Caki2 (cell line): ENCODE data around the gene ENPP6. TPM values are rescaled to one million over a fixed set of nuclear protein-coding genes. Genes with fewer than 3 reads are reported as not detected.
A peak's percentile ranks its signal among the peaks of the same experiment; 100 is the strongest.

Experiments
- DNase-seq: peaks from one replicate; pipeline ENCODE4 v3.0.0-alpha.2; 2015; ENCODE audit warnings: low read depth
- in situ Hi-C: cut with HindIII; loops from 2 replicates; pipeline ENCODE4 v1.10.0; 2016; ENCODE audit warnings: low sequenced_read_pairs, low pct_unique_long_range_greater_than_20kb, mixed read lengths
- total RNA-seq: library from RNA; depleted of rRNA; stranded (reverse); fragments of >200 nt; shearing (Covaris generic); gene quantifications from 2 replicates; pipeline ENCODE4 v1.2.3, GENCODE V29; 2014; ENCODE audit warnings: low replicate concordance

The ENPP6 gene
- total RNA-seq, 1 experiment from 2014 or later: 0.03 TPM

DNA sequence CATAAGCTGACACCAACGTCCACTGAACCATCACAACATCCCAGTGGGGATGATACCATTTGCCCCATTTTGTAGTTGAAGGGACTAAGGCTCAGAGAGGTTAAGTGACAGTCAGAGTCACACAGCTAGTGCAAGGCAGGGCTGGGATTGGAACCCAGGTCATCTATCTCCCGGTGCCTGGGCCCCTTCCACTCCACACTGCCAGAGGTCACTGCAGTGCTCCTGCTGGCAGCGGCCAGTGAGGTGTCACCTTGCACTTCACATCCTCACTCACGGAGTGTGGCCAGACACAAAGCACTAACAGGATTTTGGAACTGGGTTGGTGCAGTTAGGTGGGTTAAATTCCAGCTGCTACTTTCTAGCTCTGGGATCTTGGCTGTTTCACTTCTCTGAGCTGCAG, 118.7 kb downstream of the ENPP6 start:
- in situ Hi-C loops: no loop called here
- no peak for DNase-seq

DNA sequence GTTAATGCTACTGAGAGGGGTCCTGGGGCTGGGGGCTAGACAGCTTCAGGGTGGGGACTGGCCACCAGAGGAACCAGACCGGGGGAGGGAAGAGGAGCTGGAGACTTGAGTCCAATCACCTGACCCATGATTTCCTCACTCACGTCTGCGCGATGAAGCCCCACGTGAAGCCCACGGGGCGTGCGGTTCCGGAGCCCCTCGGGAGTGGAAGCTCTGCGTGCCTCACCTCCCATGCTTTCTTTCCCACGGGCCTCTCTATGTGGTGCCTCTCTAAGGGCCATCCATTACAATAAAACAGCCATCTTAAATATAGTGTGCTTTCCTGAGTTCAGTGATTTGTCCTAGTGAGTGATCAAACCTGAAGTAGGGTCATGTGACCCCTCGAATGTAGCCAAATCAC, 119.9 kb downstream of the ENPP6 start:
- in situ Hi-C loops: no loop called here
- no peak for DNase-seq

DNA sequence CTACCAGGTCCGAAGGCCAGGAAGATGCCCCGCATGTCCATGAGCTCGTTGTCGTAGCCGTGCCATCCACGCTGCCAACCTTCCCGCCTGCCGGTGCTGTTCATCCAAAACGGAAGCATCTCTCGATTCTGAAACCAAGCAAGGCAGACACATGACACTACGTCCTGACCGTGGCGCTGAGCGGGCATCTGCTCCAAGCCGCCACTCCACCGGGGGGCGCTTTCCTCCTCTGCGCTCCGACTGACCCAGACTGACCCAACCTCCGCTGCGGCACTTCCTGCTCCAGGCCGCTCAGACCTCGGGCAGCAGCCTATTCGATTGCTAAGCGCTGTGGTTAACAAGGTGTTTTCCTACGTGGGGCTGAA, 120.5 kb downstream of the ENPP6 start:
- in situ Hi-C loops: no loop called here
- no peak for DNase-seq

DNA sequence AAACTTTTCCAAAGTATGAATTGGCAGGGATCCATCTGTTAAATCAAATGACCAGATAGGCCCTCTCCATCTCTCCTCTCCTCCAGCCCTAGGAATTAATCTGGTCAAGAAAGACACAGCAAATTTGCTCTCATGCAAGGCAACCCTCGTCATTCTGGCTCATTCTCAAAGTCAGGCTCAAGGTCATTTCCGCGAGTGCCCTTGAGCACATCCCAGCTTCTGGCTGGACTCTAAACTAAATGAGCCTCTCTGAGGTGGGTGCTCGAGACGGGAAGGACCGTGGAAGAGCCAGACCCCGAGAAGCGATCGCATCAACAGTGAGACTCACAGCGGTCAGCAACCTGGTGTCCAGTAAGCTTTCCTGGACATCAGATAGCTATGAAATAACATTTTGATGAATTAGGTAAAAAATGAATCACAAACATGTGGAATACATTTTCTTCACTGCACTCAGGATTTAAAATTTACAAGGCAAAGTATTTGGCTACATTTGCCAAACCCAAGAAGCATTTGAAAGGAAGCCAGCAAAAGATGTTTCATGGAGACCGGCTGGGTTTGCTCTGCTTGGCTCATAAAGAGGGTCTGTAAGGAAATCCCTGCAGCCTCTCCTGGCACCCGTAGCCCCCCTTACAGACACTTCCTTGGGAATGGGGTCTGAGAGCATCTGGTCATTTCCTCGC, 121.0 kb downstream of the ENPP6 start:
- in situ Hi-C loops: no loop called here
- DNase-seq: no peak

DNA sequence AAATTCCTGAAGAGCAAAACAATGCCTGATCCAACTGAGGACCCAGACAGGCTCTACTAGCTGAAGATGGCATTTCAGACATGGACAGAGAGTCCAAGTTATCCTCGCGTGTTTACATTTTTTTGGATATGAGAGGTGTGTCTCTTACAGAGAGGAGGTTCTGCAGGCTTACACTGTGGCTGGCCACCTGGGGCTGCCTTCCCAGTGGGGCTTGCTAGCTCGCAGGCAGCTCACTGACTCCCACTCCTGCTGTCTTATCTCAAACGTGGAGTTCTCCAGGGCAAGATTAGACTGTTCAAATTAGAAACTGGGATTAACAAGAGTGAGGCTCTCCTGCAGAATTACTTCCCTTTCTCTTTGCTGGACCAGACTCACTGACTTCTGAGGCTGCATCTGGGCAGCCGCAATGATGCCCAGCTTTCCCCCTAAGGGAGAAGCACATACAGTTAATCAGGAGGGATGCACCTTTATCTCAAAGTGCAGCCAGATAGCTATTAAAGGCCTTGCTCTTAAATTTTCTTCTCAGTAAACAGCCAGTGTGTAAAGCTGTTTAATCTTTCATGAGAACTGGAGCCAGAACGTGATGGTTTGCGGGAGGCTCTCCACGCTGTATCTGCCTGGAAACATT, 123.0 kb downstream of the ENPP6 start:
- no peak for DNase-seq
- in situ Hi-C loops: no loop called here

DNA sequence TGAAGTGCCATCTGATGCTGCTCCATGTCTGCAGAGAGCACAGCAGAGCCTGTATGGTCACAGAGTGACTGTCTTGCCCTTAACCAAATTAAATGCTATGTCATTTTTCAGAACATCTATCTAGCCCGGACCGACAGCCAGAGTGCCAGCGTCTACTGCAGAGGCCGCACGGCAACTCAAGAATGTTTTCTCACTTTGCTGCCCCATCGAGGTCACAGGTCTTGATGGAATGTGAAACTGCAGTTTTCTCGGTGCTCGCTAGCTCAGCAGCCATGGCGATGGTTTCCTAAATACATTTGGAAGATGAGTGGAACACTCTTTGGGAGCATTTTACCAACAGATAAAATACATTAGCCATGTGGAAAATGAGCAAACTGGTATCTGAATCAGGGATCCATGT, 125.7 kb downstream of the ENPP6 start:
- in situ Hi-C loops: no loop called here
- DNase-seq: no peak

DNA sequence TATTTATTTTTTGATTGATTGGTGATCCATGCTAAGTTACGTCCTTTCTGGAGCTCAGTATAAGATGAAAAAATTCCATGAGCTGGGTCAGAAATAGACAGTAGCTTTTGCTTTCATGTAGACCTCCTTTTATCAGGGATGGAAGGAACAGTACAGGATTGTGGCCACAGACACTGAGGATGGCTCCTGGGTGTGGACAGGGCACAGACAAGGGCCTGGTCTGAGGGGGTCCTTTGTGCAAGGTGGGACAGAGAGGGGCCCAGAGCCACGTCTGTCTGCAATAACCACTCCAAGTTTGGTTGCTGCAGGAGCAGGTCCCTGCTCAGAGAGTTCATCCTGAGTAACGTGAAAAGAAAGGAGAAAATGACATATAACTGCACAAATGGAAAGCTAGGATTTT, 127.1 kb downstream of the ENPP6 start:
- DNase-seq: no peak
- in situ Hi-C loops: no loop called here

DNA sequence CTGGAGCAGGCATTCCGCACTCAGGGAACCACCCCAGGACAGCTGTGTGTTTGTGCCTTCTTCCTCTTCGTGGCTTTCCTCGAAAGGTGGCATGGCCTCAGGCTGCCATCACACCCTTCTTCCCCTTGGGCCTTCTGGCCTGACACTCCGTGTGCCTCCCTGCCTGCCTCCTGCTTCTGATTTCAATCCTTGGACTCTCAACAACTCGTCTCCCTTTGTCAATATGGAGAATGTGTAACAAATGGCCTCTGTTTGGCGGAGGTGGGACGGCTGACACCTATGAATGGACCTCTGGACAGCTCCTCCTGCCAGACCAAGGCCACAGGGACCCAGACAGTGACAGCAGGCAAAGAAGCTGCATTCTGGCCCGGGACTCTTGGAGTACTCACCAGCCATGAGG, 137.0 kb downstream of the ENPP6 start:
- DNase-seq: no peak
- in situ Hi-C loops: no loop called here

DNA sequence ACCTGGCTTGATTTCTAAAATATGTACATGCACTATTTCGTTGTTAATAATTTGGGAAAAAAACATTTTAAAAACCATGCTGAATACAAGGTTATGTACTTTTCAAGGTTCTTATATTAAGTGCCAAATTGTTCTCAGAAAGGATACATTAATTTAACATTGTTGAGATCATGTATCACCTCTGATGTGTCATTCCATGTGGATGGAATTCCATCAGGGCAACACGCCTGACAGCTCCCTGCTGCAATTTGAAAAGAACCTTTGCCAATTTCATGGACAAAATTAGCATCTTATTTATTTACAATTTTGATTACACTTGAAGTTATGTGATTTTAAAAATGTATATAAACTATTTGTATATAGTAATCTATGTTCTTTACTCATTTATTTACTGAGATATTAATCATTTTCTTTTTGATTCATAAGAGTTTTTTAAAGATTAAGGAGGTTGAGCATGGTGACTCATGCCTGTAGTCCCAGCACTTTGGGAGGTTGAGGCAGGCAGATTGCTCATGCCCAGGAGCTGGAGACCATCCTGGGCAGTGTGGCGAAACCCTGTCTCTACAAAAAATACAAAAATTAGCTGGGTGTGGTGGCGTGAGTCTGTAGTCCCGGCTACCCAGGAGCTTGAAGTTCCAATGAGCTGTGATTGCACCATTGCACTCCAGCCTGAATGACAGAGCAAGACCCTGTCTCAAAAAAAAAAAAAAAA, 142.8 kb downstream of the ENPP6 start:
- DNase-seq: no peak
- in situ Hi-C loops: no loop called here

DNA sequence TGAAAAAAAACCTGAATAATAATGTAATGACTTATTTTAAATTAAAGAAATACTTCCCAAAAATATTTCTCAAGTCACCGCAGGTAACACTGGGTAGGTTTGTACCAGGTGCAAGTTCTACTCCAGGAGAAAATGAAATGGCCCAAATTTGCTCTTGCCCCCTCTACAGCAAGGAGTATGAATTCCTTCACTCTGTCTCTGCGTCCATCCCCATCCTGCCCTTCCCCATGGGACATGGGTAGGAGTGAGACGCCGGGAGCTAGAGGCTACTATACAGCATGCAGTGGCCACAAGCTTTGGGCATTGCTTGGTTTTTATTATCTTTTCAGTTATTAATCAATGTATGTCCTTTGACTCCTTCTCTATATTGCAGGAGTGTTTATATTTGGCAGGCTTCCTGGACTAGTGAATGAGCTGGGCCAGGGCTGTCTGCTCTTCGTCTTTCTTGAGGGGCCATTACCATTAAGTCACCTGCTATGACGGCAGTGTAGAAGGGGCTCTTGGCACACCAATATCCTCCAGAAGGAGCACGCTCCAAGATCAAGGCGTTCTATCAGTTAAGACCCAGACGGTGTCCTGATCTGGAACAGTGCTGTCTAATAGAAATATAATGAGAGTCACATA, 149.6 kb downstream of the ENPP6 start:
- no peak for DNase-seq
- in situ Hi-C loops: no loop called here

DNA sequence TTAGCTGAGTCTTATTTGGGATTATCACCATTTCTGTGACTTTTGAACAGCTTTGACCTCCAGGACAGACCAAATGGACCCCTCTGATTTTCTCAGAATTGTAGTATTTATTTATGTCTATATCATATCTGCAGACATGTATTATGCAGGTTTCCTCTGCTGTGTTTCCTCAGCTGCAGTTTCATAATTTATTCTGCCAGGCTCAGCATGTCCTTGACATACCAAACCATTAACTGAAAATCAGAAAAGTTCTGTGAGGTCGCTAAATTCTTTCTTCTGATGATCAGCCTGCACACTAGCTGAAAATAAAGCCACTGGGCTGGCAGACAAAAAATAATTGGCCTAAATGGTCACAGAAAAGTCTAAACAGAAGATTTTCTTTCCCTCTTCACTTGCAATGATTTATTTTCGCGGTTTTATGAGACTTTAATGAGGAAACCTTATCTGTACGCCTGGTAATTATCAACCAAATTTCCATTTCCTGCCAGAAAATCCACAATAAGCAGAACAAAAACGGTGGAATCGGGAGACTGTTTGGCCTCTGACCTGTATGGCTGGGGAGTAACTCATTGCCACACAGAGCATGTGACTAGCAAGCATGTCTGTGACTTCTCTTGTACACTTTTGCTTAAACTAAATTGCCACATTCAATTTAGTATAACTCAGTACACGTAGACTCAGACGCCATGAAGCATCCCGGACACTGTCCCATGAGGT, 150.9 kb downstream of the ENPP6 start:
- peak; percentile 21 for DNase-seq
- in situ Hi-C loops: no loop called here

DNA sequence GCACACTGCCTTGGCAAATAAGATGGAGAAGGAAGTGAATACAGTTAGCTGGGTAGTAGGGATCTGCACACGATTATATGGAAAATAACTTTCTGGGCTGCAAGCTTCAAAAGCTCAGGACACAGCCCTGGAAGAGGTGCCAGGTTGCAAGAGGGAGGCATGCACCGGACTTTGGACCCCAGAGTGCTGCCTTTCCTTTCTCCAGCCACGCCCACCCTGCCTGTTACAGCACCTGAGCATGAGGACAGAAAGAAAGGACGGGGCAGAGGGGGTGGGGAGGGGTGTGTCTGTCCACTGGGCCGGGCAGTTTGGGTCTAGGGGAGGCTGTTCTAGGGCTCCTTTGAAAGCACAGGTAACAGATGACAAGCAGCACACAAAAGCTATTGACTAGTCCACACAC, 152.8 kb downstream of the ENPP6 start:
- in situ Hi-C loops: no loop called here
- no peak for DNase-seq

DNA sequence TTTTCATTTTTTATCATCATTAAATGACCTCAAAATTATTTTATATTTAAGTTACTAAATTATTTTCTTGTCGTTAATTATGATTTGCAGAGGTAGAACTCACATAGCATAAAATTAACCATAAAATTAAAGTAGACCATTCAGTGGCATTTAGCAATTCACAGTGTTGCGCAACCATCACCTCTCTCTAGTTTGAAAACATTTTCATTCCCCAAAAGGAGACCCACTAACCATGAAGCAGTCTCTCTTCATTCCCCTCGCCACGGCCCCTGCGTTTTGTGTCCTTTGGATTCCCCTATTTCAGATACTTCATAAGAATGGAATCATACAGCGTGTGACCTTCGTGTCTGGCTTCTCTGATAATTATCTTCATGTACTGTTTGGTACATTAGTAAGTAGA, 154.9 kb downstream of the ENPP6 start:
- in situ Hi-C loops: no loop called here
- DNase-seq: no peak

DNA sequence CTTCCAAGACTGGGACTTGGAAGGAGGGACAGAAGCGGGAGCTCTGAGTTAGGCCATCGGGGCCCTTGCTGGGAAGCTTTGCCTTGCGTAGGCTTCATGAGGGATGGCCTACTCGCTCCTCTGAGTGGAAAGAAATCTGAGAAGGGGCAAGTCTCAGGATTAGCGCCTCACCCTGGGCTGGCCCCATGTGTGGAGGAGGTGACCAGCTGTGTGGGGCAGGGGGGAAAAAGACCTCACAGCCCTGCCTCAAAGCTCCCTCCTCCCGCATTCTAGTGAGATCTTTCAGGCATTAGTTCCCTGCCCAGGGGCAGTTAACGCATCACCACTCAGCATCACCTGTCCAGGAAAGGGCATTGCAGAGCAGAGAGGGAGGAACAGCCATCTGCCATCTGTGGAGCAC, 156.1 kb downstream of the ENPP6 start:
- DNase-seq: no peak
- in situ Hi-C loops: no loop called here

DNA sequence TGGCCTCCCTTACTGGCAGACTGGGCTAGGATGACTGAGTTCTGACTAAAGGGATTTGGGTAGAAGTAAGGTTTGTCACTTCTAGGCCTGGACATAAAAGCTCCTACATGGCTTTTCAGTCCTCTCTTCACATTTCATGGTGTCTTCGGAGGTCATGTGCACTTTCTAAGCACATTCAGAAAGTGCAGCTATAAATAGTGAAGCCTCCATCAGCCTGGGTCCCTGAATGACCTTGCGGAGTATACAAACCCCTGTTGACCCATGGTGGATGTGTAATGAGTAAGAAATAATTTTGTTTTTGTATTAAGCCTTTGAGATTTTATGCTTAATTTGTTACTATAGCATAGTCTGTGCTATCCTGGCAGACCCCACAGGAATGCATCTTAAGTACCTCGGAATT, 158.6 kb downstream of the ENPP6 start:
- DNase-seq: no peak
- in situ Hi-C loops: no loop called here

DNA sequence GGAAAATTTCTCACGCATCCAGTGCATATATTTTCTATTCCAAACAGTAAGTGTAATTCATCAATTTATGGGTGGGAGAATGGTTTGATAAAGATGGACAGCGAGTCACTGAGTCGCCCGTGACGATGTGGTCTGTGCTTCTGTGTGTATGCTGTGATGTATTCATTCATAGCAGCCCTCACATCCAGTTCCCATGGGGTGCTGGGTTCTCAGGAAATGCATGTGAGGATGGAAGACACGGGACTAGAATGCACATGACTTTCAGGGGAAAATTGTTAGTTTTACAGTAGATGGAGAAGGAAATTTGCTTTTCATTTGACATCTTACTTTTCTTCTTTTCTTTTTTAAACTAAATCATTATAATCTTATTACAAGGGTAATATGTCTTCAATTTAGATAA, 159.6 kb downstream of the ENPP6 start:
- DNase-seq: no peak
- in situ Hi-C loops: no loop called here

DNA sequence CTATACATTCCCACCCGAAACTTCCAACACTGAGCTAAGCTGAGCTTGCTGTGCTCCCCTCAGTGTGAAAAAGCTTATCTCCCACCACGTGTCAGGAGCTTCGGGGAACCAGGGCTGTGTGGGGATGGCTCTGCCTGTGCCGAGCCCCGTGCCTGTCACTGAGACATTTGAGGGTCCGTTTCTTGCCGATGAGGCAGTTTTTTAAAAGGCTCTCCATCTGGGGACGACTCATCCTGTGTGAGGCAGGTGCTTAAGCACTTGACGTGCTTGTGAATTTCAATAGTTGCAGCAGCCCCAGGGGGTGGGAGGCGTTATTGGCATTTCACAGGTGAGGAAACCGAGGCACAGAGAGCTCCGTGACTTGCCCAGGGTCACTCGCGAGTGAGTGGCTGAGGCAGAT, 160.8 kb downstream of the ENPP6 start:
- no peak for DNase-seq
- in situ Hi-C loops: no loop called here

DNA sequence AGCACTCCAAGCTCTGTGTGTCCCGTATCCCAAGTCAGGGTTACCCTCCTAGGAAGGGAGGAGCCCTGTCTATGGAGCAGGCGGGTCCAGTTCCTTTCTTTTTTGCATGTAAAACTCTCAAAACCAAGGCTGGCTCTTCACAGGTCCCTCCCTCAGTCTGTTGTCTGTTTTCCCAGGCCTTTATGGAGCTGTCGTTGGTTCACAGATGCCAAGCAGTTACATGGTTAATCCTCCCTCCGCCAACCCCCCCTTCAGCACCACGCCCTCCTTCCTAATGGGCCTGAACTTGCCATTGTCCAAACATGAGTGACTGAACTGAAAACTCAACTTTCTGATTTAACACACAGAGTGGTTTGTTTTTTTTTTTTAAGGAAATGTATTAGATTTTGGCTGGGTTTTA, 164.2 kb downstream of the ENPP6 start:
- no peak for DNase-seq
- in situ Hi-C loops: no loop called here

DNA sequence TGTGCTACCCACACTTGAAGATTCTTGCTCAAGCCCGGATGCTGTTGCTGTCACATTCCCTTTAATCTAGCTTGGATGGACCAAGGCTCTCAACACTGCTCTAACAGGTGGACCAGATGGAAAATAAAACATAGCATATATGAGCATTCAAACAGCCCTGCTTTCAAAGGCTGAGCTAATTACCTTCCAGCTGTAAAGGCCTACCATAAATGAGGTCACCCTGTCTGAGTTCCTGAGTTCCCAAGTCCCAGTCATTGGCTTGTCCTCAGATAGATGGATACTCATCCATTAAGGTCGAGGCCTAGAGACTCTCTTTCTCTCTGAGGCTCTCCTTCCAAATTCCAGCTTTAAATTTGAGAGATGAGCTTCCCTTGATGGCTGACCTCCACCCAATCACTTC, 165.1 kb downstream of the ENPP6 start:
- in situ Hi-C loops: no loop called here
- DNase-seq: no peak
